ENCODE data around the gene AIFM3. TPM values are rescaled to one million over a fixed set of nuclear protein-coding genes. Genes with fewer than 3 reads are reported as not detected.
A peak's percentile ranks its signal among the peaks of the same experiment; 100 is the strongest.

Gene AIFM3
- total and polyA plus RNA-seq, 2 of the 4 experiments (the other 2 are of a cell fraction): 0.09 to 0.18 TPM

- TF ChIP-seq ELK1 (IDR thresholded peaks at IDR 0.05; ENCODE audit: borderline replicate concordance, low read depth, low read length) (no peak), POLR2A (IDR thresholded peaks at IDR 0.05; ENCODE audit: low read depth, low read length) (no peak), BHLHE40 (IDR thresholded peaks at IDR 0.05; ENCODE audit: low read depth, low read length) (no peak), RFX5 (IDR thresholded peaks at IDR 0.05; ENCODE audit: low read depth, low read length) (no peak)
Measured at GRCh38 chr22:20967697-20968211, 699 bp downstream of the AIFM3 start (continued).

GRCh38 chr22:20968281-20968977 is 1.4 kb downstream of the AIFM3 start:
- POLR2A ChIA-PET (ENCODE audit: unreplicated experiment): no interaction called here
- TF ChIP-seq MXI1 (IDR thresholded peaks at IDR 0.05; ENCODE audit: borderline replicate concordance, low read depth, low read length) (no peak), CEBPB (IDR thresholded peaks at IDR 0.05; ENCODE audit: low read depth, low read length) (no peak), CTCF (conservative IDR thresholded peaks at IDR 0.05; ENCODE audit: low read depth, low read length) (no peak), SMC3 (IDR thresholded peaks at IDR 0.05; ENCODE audit: low read depth, low read length) (no peak), BHLHE40 (IDR thresholded peaks at IDR 0.05; ENCODE audit: low read depth, low read length) (no peak), RFX5 (IDR thresholded peaks at IDR 0.05; ENCODE audit: low read depth, low read length) (no peak), CHD1 (IDR thresholded peaks at IDR 0.05; ENCODE audit: low read depth, low read length) (no peak), USF2 (IDR thresholded peaks at IDR 0.05; ENCODE audit: low read depth, low read length) (no peak), ELK1 (IDR thresholded peaks at IDR 0.05; ENCODE audit: borderline replicate concordance, low read depth, low read length) (no peak), POLR2A (IDR thresholded peaks at IDR 0.05; ENCODE audit: low read depth, low read length) (no peak)

More at GRCh38 chr22:20968281-20968977, 1.4 kb downstream of the AIFM3 start:
- Histone ChIP-seq H4K91ac (ENCODE audit: insufficient read depth, low read depth, low read length) (no peak overlapping the region), H3K79me1 (ENCODE audit: low read depth in 1 of 2, low read length in 2 of 2) (no peaks in the 10 kb centered on the region), H2BK120ac (ENCODE audit: low read depth, low read length) (no peak overlapping the region), H3K56ac (ENCODE audit: extremely low read depth, insufficient read depth, low read length) (no peak overlapping the region), H2AK5ac (ENCODE audit: low read depth, low read length) (no peak overlapping the region), H2AK9ac (replicated peaks; ENCODE audit: low read depth, low read length, poor library complexity) (no peak overlapping the region), H4K5ac (ENCODE audit: low read depth, low read length) (no peak overlapping the region), H4K20me1 (ENCODE audit: insufficient read depth, low read length) (no peaks in the 10 kb centered on the region), H3K36me3 (ENCODE audit: control insufficient read depth, insufficient read depth, low read length) (no peaks in the 10 kb centered on the region), H2BK5ac (ENCODE audit: low read depth, low read length, poor library complexity, severe bottlenecking) (no peak overlapping the region), H2BK15ac (ENCODE audit: low read depth, low read length) (no peak overlapping the region), H3K27me3 (ENCODE audit: control insufficient read depth, insufficient read depth, low read length) (peaks cover 37% of the 10 kb centered on the region), H3K23ac (ENCODE audit: low read depth, low read length) (no peak overlapping the region), H2BK20ac (ENCODE audit: low read depth, low read length) (no peak overlapping the region), H3K4me3 (ENCODE audit: insufficient read depth, low read depth, low read length) (no peak overlapping the region), H3K9ac (ENCODE audit: low read depth, low read length) (no peak overlapping the region), H3K4me2 (ENCODE audit: low read depth, low read length) (no peak overlapping the region), H2AFZ (replicated peaks; ENCODE audit: low read length, poor library complexity) (peak overlapping the region; percentile 27), H3K14ac (replicated peaks; ENCODE audit: low read depth, low read length) (no peak overlapping the region), H3K9me1 (ENCODE audit: insufficient read depth, low read length) (no peaks in the 10 kb centered on the region), H3K18ac (ENCODE audit: low read depth, low read length) (no peak overlapping the region), H3K9me3 (ENCODE audit: control insufficient read depth, insufficient read depth, low read length) (no peaks in the 10 kb centered on the region), H3K4ac (ENCODE audit: low read depth, low read length) (no peak overlapping the region), H3K27ac (ENCODE audit: insufficient read depth, low read length) (no peak overlapping the region), H4K8ac (ENCODE audit: low read depth in 2 of 2, low read length in 2 of 2) (no peak overlapping the region), H3K4me1 (ENCODE audit: control insufficient read depth, insufficient read depth, low read length) (no peaks in the 10 kb centered on the region)
- no TSS peak for BruUV-seq (replicated peaks)
- dilution Hi-C loops (cut with HindIII; ENCODE audit: low sequenced_read_pairs, unreplicated experiment) (no loop called here), in situ Hi-C loops (cut with MboI; ENCODE audit: low sequenced_read_pairs) (no loop called here), intact Hi-C loops (cut with micrococcal nuclease) (no loop called here)
- 100% methylated on average over 1 of the region's 7 CpGs; no CpG with 5 or more reads in 1 of the 2 experiments for WGBS, 2 experiments (ENCODE audit: extremely low coverage in 2 of 2, insufficient read length in 1 of 2)
- ATAC-seq (ENCODE audit: low read depth) (no peak), DNase-seq (no peak)
- CTCF ChIA-PET: no interaction called here

All from IMR-90 (cell line).